ENCODE measurements around the gene NYAP1.

GRCh38 chr7:100471021-100471420 lies 12.7 kb upstream of the NYAP1 start:
- TF ChIP-seq POLR2AphosphoS5 (IDR thresholded peaks at IDR 0.05; ENCODE audit: low read depth, low read length) (no peak), CTCF (IDR thresholded peaks at IDR 0.05; ENCODE audit: control extremely low read depth in 1 of 3, insufficient read depth in 1 of 3, low read depth in 1 of 3, low read length in 3 of 3) (no peak), TAF1 (IDR thresholded peaks at IDR 0.05; ENCODE audit: low read depth, low read length) (no peak)

All from H1 (cell line).